LNCaP clone FGC (cell line): ENCODE measurements around the gene CFAP161.
A peak's percentile ranks its signal among the peaks of the same experiment; 100 is the strongest.

Source experiments
- DNase-seq: peaks from one replicate; pipeline ENCODE4 v3.0.0-alpha.2; 2011; ENCODE audit warnings: low read depth
- H3K4me3 ChIP-seq: 2 replicates; pipeline ENCODE4 v1.5.1; 2011; ENCODE audit warnings: mild to moderate bottlenecking, low read depth, low read length, control low read depth
- TF ChIP-seq, protein P1 (sequence below): IDR thresholded peaks from 2 replicates; pipeline ENCODE4 v1.5.1; 2012; ENCODE audit warnings: mild to moderate bottlenecking; ENCODE audit not compliant: control insufficient read depth, insufficient read depth; ENCODE audit errors: extremely low read depth

CFAP161 gene

GRCh38 chr15:81106560-81106959, 27.5 kb upstream of the CFAP161 start:
- H3K4me3 ChIP-seq: no peak overlapping the region
- DNase-seq: peak; percentile 43
- TF ChIP-seq, protein P1, sequence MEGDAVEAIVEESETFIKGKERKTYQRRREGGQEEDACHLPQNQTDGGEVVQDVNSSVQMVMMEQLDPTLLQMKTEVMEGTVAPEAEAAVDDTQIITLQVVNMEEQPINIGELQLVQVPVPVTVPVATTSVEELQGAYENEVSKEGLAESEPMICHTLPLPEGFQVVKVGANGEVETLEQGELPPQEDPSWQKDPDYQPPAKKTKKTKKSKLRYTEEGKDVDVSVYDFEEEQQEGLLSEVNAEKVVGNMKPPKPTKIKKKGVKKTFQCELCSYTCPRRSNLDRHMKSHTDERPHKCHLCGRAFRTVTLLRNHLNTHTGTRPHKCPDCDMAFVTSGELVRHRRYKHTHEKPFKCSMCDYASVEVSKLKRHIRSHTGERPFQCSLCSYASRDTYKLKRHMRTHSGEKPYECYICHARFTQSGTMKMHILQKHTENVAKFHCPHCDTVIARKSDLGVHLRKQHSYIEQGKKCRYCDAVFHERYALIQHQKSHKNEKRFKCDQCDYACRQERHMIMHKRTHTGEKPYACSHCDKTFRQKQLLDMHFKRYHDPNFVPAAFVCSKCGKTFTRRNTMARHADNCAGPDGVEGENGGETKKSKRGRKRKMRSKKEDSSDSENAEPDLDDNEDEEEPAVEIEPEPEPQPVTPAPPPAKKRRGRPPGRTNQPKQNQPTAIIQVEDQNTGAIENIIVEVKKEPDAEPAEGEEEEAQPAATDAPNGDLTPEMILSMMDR: peak; percentile 90

GRCh38 chr15:81107889-81108288, 26.2 kb upstream of the CFAP161 start:
- TF ChIP-seq, protein P1: no peak
- H3K4me3 ChIP-seq: no peak overlapping the region
- DNase-seq: no peak

DNA sequence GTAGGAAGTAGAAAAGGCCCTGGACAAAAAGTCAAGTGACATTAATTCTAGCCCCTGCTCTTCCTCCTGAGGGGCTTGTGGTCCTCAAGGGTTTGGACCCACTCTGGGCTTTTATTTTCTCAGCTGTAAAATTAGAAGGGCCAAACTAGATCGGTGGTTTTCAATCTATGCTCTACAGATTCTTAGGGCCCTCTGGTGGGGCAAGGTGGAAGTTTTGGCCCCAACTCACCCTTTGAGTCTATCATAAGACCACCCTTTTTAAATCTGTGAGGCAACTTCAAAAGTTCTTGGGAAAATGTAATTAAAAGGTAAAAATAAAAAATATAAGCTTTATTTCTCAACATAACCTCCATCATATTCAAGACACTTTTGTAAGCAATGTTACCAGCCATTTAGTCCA, 25.6 kb upstream of the CFAP161 start:
- TF ChIP-seq, protein P1: peak; percentile 44
- H3K4me3 ChIP-seq: no peak overlapping the region
- no peak for DNase-seq

GRCh38 chr15:81111018-81111417, 23.1 kb upstream of the CFAP161 start:
- TF ChIP-seq, protein P1: no peak
- DNase-seq: no peak

GRCh38 chr15:81111510-81112470, 22.3 kb upstream of the CFAP161 start:
- no peak for DNase-seq
- TF ChIP-seq, protein P1: no peak
- no peak overlapping the region for H3K4me3 ChIP-seq

More at GRCh38 chr15:81111018-81111417, 23.1 kb upstream of the CFAP161 start:
- H3K4me3 ChIP-seq: no peak overlapping the region

DNA sequence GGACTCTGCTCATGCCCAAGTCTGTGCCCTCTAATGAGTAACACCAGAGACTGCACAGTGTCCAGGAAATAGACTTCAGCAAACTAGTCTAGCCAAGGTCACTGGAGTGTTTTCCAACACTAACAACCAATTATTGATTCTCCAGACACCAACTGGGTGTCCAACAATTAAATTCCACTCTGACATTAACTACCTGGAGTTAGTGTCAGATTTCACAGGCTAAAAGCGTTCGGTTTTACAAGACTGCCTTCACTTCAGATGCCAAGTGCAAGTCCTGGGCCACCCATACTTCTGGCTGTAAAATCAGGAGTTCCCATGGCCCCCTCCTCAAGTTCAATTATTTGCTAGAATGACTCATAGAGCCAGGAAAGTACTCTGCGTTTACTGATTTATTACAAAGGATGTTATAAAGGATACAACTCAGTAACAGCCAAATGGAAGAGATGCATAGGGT, 20.8 kb upstream of the CFAP161 start:
- H3K4me3 ChIP-seq: no peak overlapping the region
- DNase-seq: peak; percentile 14
- TF ChIP-seq, protein P1: no peak

- DNase-seq: no peak
- TF ChIP-seq, protein P1: no peak
- H3K4me3 ChIP-seq: no peak overlapping the region
Measured at GRCh38 chr15:81113861-81114291, 20.2 kb upstream of the CFAP161 start.
